Natural killer cell (primary cell): Measurements from ENCODE around the gene CDK3. TPM values are rescaled to one million over a fixed set of nuclear protein-coding genes. Genes with fewer than 3 reads are reported as not detected.

Experiments used
- ATAC-seq, 3 donors: fragments of 150-1000 bp in 2 of 3; fragments of 200-7000 bp in 1 of 3; cut with Tn5 transposase; 1 replicate in 1 of 3; 2 replicates in 2 of 3; pipeline ENCODE4 v1.10.0; 2021; ENCODE audit warnings: mild to moderate bottlenecking in 2 of 3, moderate library complexity in 2 of 3
- DNase-seq, 2 donors: peaks; one replicate each; pipeline versions ENCODE4 v3.0.0 to v3.0.0-alpha.2; 2013 to 2021; ENCODE audit warnings: mixed read lengths in 1 of 2
- H3K27ac ChIP-seq: one replicate; pipeline ENCODE4 v1.5.1; 2013; ENCODE audit warnings: mild to moderate bottlenecking, low read length
- H3K27me3 ChIP-seq: one replicate; pipeline ENCODE4 v1.6.1; 2013; ENCODE audit warnings: low read length; ENCODE audit not compliant: control insufficient read depth, insufficient read depth
- H3K36me3 ChIP-seq: one replicate; pipeline ENCODE4 v1.6.1; 2013; ENCODE audit warnings: low read length; ENCODE audit not compliant: control insufficient read depth, insufficient read depth
- H3K4me1 ChIP-seq: one replicate; pipeline ENCODE4 v1.6.1; 2013; ENCODE audit warnings: low read length; ENCODE audit not compliant: control insufficient read depth, insufficient read depth
- H3K4me3 ChIP-seq: one replicate; pipeline ENCODE4 v1.5.1; 2013; ENCODE audit warnings: low read length
- H3K9me3 ChIP-seq: one replicate; pipeline ENCODE4 v1.6.1; 2013; ENCODE audit warnings: low read length; ENCODE audit not compliant: control insufficient read depth, insufficient read depth
- H3K27ac Mint-ChIP-seq, 2 donors: one replicate each; pipeline ENCODE4 v1.8.0; 2022; ENCODE audit warnings: mild to moderate bottlenecking in 2 of 2, mixed read lengths in 2 of 2, moderate library complexity in 1 of 2
- H3K27me3 Mint-ChIP-seq, 2 donors: one replicate each; pipeline ENCODE4 v1.8.0; 2022; ENCODE audit warnings: low read depth in 2 of 2, mixed read lengths in 2 of 2
- H3K36me3 Mint-ChIP-seq: one replicate; pipeline ENCODE4 v1.8.0; 2022; ENCODE audit warnings: mixed read lengths
- H3K4me1 Mint-ChIP-seq, 2 donors: one replicate each; pipeline ENCODE4 v1.8.0; 2022; ENCODE audit warnings: mixed read lengths in 2 of 2
- H3K4me3 Mint-ChIP-seq: one replicate; pipeline ENCODE4 v1.8.0; 2022; ENCODE audit warnings: mild to moderate bottlenecking, moderate library complexity, mixed read lengths
- H3K9me3 Mint-ChIP-seq, 2 donors: one replicate each; pipeline ENCODE4 v1.8.0; 2022; ENCODE audit warnings: mixed read lengths in 2 of 2
- WGBS: methylation state at CpG from one replicate; pipeline ENCODE4 v1.1.7; 2013; ENCODE audit warnings: missing lambda C conversion rate; ENCODE audit not compliant: insufficient coverage; 5-methylcytosine and 5-hydroxymethylcytosine counted together
- intact Hi-C: fragments of 100-400 bp; cut with micrococcal nuclease; formaldehyde crosslinking; loops from one replicate; pipeline ENCODE4 v1.14.2; 2022
- total RNA-seq, 4 donors: library from RNA; stranded (reverse); fragments of 120-200 nt in 1 of 4; gene quantifications; one replicate each; pipeline versions ENCODE4 v1.2.3 to v1.2.4, GENCODE V29; 2013 to 2022
- TF ChIP-seq, protein P1 (sequence below): fragments of 200-600 bp; IDR thresholded peaks from one replicate; pipeline ENCODE4 v1.8.0; 2022; ENCODE audit warnings: antibody characterized with exemption

The CDK3 gene
- total RNA-seq, 3 donors from 2014 or later (not counting 1 experiment from before 2014, with no cell fraction given) = 5.5 to 13.6 (median 13.5) TPM

DNA sequence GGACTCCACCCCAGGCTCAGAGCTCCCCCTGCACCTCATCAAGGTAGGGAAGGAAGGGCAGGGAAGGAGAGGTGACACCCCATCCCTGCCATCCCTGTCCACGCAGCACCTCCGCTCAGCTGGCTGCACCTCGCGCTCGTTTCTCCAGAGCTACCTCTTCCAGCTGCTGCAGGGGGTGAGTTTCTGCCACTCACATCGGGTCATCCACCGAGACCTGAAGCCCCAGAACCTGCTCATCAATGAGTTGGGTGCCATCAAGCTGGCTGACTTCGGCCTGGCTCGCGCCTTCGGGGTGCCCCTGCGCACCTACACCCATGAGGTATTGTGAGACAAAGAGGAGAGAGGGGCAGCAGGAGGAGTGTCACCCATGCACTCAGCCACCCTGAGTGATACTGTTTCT, 1.4 kb downstream of the CDK3 start:
- Histone ChIP-seq H3K36me3 (peaks cover 5% of the 10 kb centered on the region), H3K27ac (no peak overlapping the region), H3K4me1 (peaks cover 5% of the 10 kb centered on the region), H3K4me3 (no peak overlapping the region), H3K9me3 (no peaks in the 10 kb centered on the region), H3K27me3 (no peaks in the 10 kb centered on the region)
- TF ChIP-seq, protein P1, sequence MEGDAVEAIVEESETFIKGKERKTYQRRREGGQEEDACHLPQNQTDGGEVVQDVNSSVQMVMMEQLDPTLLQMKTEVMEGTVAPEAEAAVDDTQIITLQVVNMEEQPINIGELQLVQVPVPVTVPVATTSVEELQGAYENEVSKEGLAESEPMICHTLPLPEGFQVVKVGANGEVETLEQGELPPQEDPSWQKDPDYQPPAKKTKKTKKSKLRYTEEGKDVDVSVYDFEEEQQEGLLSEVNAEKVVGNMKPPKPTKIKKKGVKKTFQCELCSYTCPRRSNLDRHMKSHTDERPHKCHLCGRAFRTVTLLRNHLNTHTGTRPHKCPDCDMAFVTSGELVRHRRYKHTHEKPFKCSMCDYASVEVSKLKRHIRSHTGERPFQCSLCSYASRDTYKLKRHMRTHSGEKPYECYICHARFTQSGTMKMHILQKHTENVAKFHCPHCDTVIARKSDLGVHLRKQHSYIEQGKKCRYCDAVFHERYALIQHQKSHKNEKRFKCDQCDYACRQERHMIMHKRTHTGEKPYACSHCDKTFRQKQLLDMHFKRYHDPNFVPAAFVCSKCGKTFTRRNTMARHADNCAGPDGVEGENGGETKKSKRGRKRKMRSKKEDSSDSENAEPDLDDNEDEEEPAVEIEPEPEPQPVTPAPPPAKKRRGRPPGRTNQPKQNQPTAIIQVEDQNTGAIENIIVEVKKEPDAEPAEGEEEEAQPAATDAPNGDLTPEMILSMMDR = no peak
- 97% methylated on average over 12 of the region's 12 CpGs for WGBS
- DNase-seq = no peak
- no peaks in the 10 kb centered on the region for H3K27me3 Mint-ChIP-seq
- ATAC-seq = no peak
- no peaks in the 10 kb centered on the region for H3K36me3 Mint-ChIP-seq
- intact Hi-C loops = no loop called here
- H3K27ac Mint-ChIP-seq = no peak overlapping the region
- H3K4me1 Mint-ChIP-seq = peaks cover 5 to 7% of the 10 kb centered on the region in 2 donors
- H3K9me3 Mint-ChIP-seq = no peaks in the 10 kb centered on the region
- H3K4me3 Mint-ChIP-seq = no peak overlapping the region

DNA sequence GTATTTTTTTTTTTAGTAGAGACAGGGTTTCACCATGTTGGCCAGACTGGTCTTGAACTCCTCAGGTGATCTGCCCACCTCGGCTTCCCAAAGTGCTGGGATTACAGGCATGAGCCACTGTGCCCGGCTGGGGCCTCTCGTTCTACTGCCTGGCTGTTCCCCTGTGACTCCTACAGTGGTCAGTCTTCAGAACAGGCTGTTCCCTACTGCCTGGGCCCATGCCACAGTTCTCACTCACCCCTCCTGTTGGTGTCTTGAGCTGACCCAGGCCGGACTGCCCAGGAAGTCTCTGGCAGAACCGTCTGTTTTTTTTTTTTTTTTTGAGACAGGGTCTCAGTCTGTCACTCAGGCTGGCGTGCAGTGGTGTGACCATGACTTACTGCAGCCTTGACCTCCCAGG, 3.3 kb downstream of the CDK3 start:
- no peak for ATAC-seq
- Mint-ChIP-seq H3K4me3 (no peak overlapping the region), H3K9me3 (no peaks in the 10 kb centered on the region), H3K27ac (no peak overlapping the region), H3K36me3 (no peaks in the 10 kb centered on the region), H3K4me1 (no peaks in the 10 kb centered on the region), H3K27me3 (no peaks in the 10 kb centered on the region)
- Histone ChIP-seq H3K27ac (no peak overlapping the region), H3K4me1 (no peaks in the 10 kb centered on the region), H3K4me3 (no peak overlapping the region), H3K36me3 (peaks cover 5% of the 10 kb centered on the region), H3K27me3 (no peaks in the 10 kb centered on the region), H3K9me3 (no peaks in the 10 kb centered on the region)
- TF ChIP-seq, protein P1 = no peak
- DNase-seq = no peak
- intact Hi-C loops = no loop called here
- WGBS = 83% methylated on average over 6 of the region's 6 CpGs

DNA sequence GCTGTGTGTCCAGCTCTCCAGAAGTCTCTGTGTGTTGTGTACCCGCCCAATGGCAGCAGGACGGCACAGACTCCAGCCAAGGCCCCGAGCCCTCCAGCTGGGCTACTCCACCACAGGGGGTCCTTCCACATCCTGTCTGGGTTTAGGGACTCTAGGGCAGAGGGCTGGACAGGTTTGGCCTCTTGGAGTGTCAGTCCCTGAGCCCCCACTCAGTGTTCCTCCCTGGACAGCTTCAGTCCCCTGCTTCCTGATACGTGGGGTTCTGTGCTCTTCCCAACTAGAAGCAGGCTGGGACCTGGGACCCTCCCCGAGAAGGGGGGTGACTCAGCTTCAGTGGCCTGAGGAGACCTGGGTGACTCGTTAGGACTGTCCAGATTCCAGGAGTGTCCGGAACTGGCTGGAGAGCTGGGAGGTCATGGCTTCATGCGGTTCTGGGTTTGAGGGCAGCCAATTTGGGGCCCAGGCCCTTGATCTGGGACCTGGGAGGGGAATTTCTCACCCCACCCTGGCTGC, 4.2 kb downstream of the CDK3 start:
- no peaks in the 10 kb centered on the region for H3K36me3 Mint-ChIP-seq
- Histone ChIP-seq H3K4me3 (no peak overlapping the region), H3K27ac (no peak overlapping the region), H3K36me3 (peaks cover 5% of the 10 kb centered on the region), H3K27me3 (no peaks in the 10 kb centered on the region), H3K9me3 (no peaks in the 10 kb centered on the region), H3K4me1 (no peaks in the 10 kb centered on the region)
- 89% methylated on average over 8 of the region's 8 CpGs for WGBS
- H3K27me3 Mint-ChIP-seq = no peaks in the 10 kb centered on the region
- H3K4me3 Mint-ChIP-seq = no peak overlapping the region
- intact Hi-C loops = loop anchor here (1.0 kb wide), 1 partner anchor 100 kb away; no protein-coding TSS in a partner anchor
- no peaks in the 10 kb centered on the region for H3K4me1 Mint-ChIP-seq
- H3K27ac Mint-ChIP-seq = peak overlapping the region in 1 of 2 donors; percentile 7
- TF ChIP-seq, protein P1 = no peak
- no peaks in the 10 kb centered on the region for H3K9me3 Mint-ChIP-seq
- DNase-seq (no peak), ATAC-seq (no peak)
